IMR-90 (cell line): ENCODE results near the gene CLCN4. TPM values are rescaled to one million over a fixed set of nuclear protein-coding genes. Genes with fewer than 3 reads are reported as not detected.

ENCODE experiments used
- ATAC-seq: fragments of 200-7000 bp; cut with Tn5 transposase; 2 replicates; pipeline ENCODE4 v1.9.1; 2020; ENCODE audit warnings: low read depth, mild to moderate bottlenecking, moderate library complexity
- BruUV-seq: library from RNA; stranded (reverse); fragments of 400-500 nt; replicated peaks from 2 replicates; lab custom pipeline; 2021; lab: Mats Ljungman, UMichigan
- CTCF ChIA-PET: fragments of 300-600 bp; formaldehyde crosslinking; extraction: SDS; loops from one replicate; lab custom pipeline; 2021; ENCODE audit warnings: antibody characterized with exemption; lab: Yijun Ruan, JAX
- POLR2A ChIA-PET: fragments of 300-600 bp; sonication (Branson Sonifier 250); formaldehyde crosslinking; loops from one replicate; lab custom pipeline; 2022; ENCODE audit warnings: antibody characterized with exemption; ENCODE audit not compliant: unreplicated experiment; lab: Charles Lee
- DNase-seq: peaks from one replicate; pipeline ENCODE4 v3.0.0; 2013
- H2AFZ ChIP-seq: replicated peaks from 2 replicates; pipeline ENCODE3; 2013; ENCODE audit warnings: low read length, mild to moderate bottlenecking; ENCODE audit not compliant: poor library complexity
- H2AK5ac ChIP-seq: 2 replicates; pipeline ENCODE4 v1.6.1; 2013; ENCODE audit warnings: low read depth, low read length, inconsistent platforms
- H2AK9ac ChIP-seq: replicated peaks from 2 replicates; pipeline ENCODE3; 2013; ENCODE audit warnings: mild to moderate bottlenecking, low read depth, low read length, moderate library complexity; ENCODE audit not compliant: poor library complexity
- H2BK120ac ChIP-seq: 2 replicates; pipeline ENCODE4 v1.6.1; 2013; ENCODE audit warnings: low read depth, low read length, inconsistent platforms
- H2BK15ac ChIP-seq: 3 replicates; pipeline ENCODE4 v1.6.1; 2013; ENCODE audit warnings: low read depth, low read length, inconsistent platforms
- H2BK20ac ChIP-seq: 2 replicates; pipeline ENCODE4 v1.6.1; 2013; ENCODE audit warnings: low read depth, mild to moderate bottlenecking, inconsistent platforms, low read length, moderate library complexity
- H2BK5ac ChIP-seq: 2 replicates; pipeline ENCODE4 v1.6.1; 2013; ENCODE audit warnings: mild to moderate bottlenecking, low read depth, low read length, inconsistent platforms; ENCODE audit not compliant: poor library complexity, severe bottlenecking
- H3K14ac ChIP-seq: replicated peaks from 2 replicates; pipeline ENCODE4 v1.6.1; 2013; ENCODE audit warnings: low read depth, low read length, inconsistent platforms
- H3K18ac ChIP-seq: 2 replicates; pipeline ENCODE4 v1.6.1; 2013; ENCODE audit warnings: low read depth, low read length, control low read depth
- H3K23ac ChIP-seq: 2 replicates; pipeline ENCODE4 v1.6.1; 2013; ENCODE audit warnings: low read depth, low read length, inconsistent platforms
- H3K27ac ChIP-seq: 2 replicates; pipeline ENCODE4 v1.5.1; 2013; ENCODE audit warnings: mild to moderate bottlenecking, control low read depth, low read length; ENCODE audit not compliant: insufficient read depth
- H3K27me3 ChIP-seq: 2 replicates; pipeline ENCODE4 v1.6.1; 2013; ENCODE audit warnings: low read length; ENCODE audit not compliant: control insufficient read depth, insufficient read depth
- H3K36me3 ChIP-seq: 2 replicates; pipeline ENCODE4 v1.6.1; 2013; ENCODE audit warnings: low read length, mixed read lengths; ENCODE audit not compliant: control insufficient read depth, insufficient read depth
- H3K4ac ChIP-seq: 2 replicates; pipeline ENCODE4 v1.6.1; 2013; ENCODE audit warnings: low read depth, low read length, inconsistent platforms
- H3K4me1 ChIP-seq: 2 replicates; pipeline ENCODE4 v1.6.1; 2013; ENCODE audit warnings: low read length, mixed read lengths; ENCODE audit not compliant: control insufficient read depth, insufficient read depth
- H3K4me2 ChIP-seq: 2 replicates; pipeline ENCODE4 v1.6.1; 2013; ENCODE audit warnings: low read depth, mild to moderate bottlenecking, control low read depth, low read length, moderate library complexity
- H3K4me3 ChIP-seq: 2 replicates; pipeline ENCODE4 v1.5.1; 2013; ENCODE audit warnings: low read depth, mild to moderate bottlenecking, control low read depth, low read length, moderate library complexity; ENCODE audit not compliant: insufficient read depth
- H3K56ac ChIP-seq: 2 replicates; pipeline ENCODE4 v1.6.1; 2013; ENCODE audit warnings: low read length, inconsistent platforms; ENCODE audit not compliant: insufficient read depth; ENCODE audit errors: extremely low read depth
- H3K79me1 ChIP-seq, 2 experiments: 2 replicates each; pipeline ENCODE4 v1.6.1; 2013; ENCODE audit warnings: low read length in 2 of 2, inconsistent platforms in 1 of 2, low read depth in 1 of 2
- H3K9ac ChIP-seq: 2 replicates; pipeline ENCODE4 v1.6.1; 2013; ENCODE audit warnings: low read depth, low read length, control low read depth
- H3K9me1 ChIP-seq: 2 replicates; pipeline ENCODE4 v1.6.1; 2013; ENCODE audit warnings: low read length, inconsistent platforms; ENCODE audit not compliant: insufficient read depth
- H3K9me3 ChIP-seq: 2 replicates; pipeline ENCODE4 v1.6.1; 2013; ENCODE audit warnings: low read length; ENCODE audit not compliant: control insufficient read depth, insufficient read depth
- H4K20me1 ChIP-seq: 2 replicates; pipeline ENCODE4 v1.6.1; 2013; ENCODE audit warnings: low read length, inconsistent platforms; ENCODE audit not compliant: insufficient read depth
- H4K5ac ChIP-seq: 2 replicates; pipeline ENCODE4 v1.6.1; 2013; ENCODE audit warnings: mild to moderate bottlenecking, low read depth, low read length, control low read depth
- H4K8ac ChIP-seq, 2 experiments: 2 replicates each; pipeline ENCODE4 v1.6.1; 2013; ENCODE audit warnings: low read depth in 2 of 2, low read length in 2 of 2, control low read depth in 1 of 2, inconsistent platforms in 1 of 2
- H4K91ac ChIP-seq: 2 replicates; pipeline ENCODE4 v1.6.1; 2013; ENCODE audit warnings: low read depth, low read length, inconsistent platforms; ENCODE audit not compliant: insufficient read depth
- CEBPB ChIP-seq: IDR thresholded peaks from 2 replicates; pipeline ENCODE4 v1.6.1; 2012; ENCODE audit warnings: low read depth, low read length, improper control_type of control experiment
- CHD1 ChIP-seq: IDR thresholded peaks from 2 replicates; pipeline ENCODE4 v1.6.1; 2012; ENCODE audit warnings: low read depth, low read length, improper control_type of control experiment
- CTCF ChIP-seq: conservative IDR thresholded peaks from 2 replicates; pipeline ENCODE4 v1.5.1; 2012; ENCODE audit warnings: mild to moderate bottlenecking, low read depth, low read length, improper control_type of control experiment
- NFE2L2 ChIP-seq: fragments of 150-350 bp; IDR thresholded peaks from 2 replicates; pipeline ENCODE4 v1.6.1; 2016; ENCODE audit warnings: low read depth, mild to moderate bottlenecking, low read length
- RFX5 ChIP-seq: IDR thresholded peaks from 2 replicates; pipeline ENCODE4 v1.8.0; 2012; ENCODE audit warnings: low read depth, mild to moderate bottlenecking, low read length, moderate library complexity
- WGBS, 2 experiments: methylation state at CpG; one replicate each; pipeline versions ENCODE4 v1.1.5 to v1.1.7; 2013; ENCODE audit warnings: missing lambda C conversion rate in 2 of 2; ENCODE audit not compliant: insufficient read length in 1 of 2; ENCODE audit errors: extremely low coverage in 2 of 2; 5-methylcytosine and 5-hydroxymethylcytosine counted together
- dilution Hi-C: fragments of 300-500 bp; cut with HindIII; formaldehyde crosslinking; loops from one replicate; pipeline ENCODE4 v1.14.3; 2018; ENCODE audit warnings: low sequenced_read_pairs; ENCODE audit not compliant: unreplicated experiment
- in situ Hi-C: fragments of 300-500 bp; cut with MboI; formaldehyde crosslinking; loops from 3 replicates; pipeline ENCODE4 v1.14.3; 2019; ENCODE audit warnings: low sequenced_read_pairs, inconsistent platforms, mixed read lengths
- intact Hi-C: fragments of 100-400 bp; cut with micrococcal nuclease; formaldehyde crosslinking; loops from 2 replicates; pipeline ENCODE4 v1.10.0; 2022
- polyA plus RNA-seq, 3 experiments: library from polyadenylated mRNA; depleted of rRNA; stranded (reverse); fragments of >200 nt; gene quantifications; 2 replicates each; pipeline ENCODE4 v1.2.3, GENCODE V29; 2012; ENCODE audit warnings: low replicate concordance in 1 of 3
- total RNA-seq: library from RNA; depleted of rRNA; stranded (reverse); fragments of >200 nt; gene quantifications from 2 replicates; pipeline ENCODE4 v1.2.3, GENCODE V29; 2012

CLCN4 gene
- total and polyA plus RNA-seq, 2 of the 4 experiments (the other 2 are of a cell fraction): 2.2 to 4.5 TPM

GRCh38 chrX:10130354-10130753, 26.4 kb upstream of the CLCN4 start:
- ATAC-seq (no peak), DNase-seq (no peak)
- Histone ChIP-seq H3K36me3 (peaks cover 36% of the 10 kb centered on the region), H3K9me3 (no peaks in the 10 kb centered on the region; the same call in 1 of the 2 replicates), H4K8ac (no peak overlapping the region), H3K18ac (no peak overlapping the region), H3K4ac (no peak overlapping the region), H4K5ac (no peak overlapping the region), H2AFZ (no peak overlapping the region), H2BK20ac (no peak overlapping the region), H3K56ac (no peak overlapping the region), H2BK120ac (no peak overlapping the region), H3K79me1 (no peaks in the 10 kb centered on the region; a peak in 1 of 4 replicates), H2AK9ac (no peak overlapping the region), H3K9ac (no peak overlapping the region), H3K23ac (no peak overlapping the region), H4K91ac (no peak overlapping the region), H3K27me3 (no peaks in the 10 kb centered on the region), H3K9me1 (0 out of 2 replicates have a peak, but pooled peaks cover 5% of the 10 kb centered on the region), H3K4me1 (no peaks in the 10 kb centered on the region), H3K4me2 (no peak overlapping the region), H2BK15ac (no peak overlapping the region), H2BK5ac (no peak overlapping the region), H4K20me1 (no peaks in the 10 kb centered on the region; the same call in 1 of the 2 replicates), H3K14ac (no peak overlapping the region), H2AK5ac (no peak overlapping the region), H3K27ac (no peak overlapping the region), H3K4me3 (no peak overlapping the region)
- ChIA-PET POLR2A (no interaction called here), CTCF (no interaction called here)
- BruUV-seq: no TSS peak
- TF ChIP-seq NFE2L2: no peak
- TF ChIP-seq CEBPB: no peak
- TF ChIP-seq CHD1: no peak
- no peak for TF ChIP-seq CTCF
- TF ChIP-seq RFX5: no peak
- WGBS, 2 experiments: no CpG with 5 or more reads among the region's 3 CpGs
- intact Hi-C loops (no loop called here), dilution Hi-C loops (no loop called here), in situ Hi-C loops (no loop called here)
